GM04504 (cell line): ENCODE results near the gene MCC.
A peak's percentile ranks its signal among the peaks of the same experiment; 100 is the strongest.

Experiments
- DNase-seq: peaks from one replicate; pipeline ENCODE4 v3.0.0-alpha.2; 2012; ENCODE audit warnings: low read depth

MCC gene

GRCh38 chr5:113176196-113176595 lies 312.1 kb downstream of the MCC start:
- no peak for DNase-seq

DNA sequence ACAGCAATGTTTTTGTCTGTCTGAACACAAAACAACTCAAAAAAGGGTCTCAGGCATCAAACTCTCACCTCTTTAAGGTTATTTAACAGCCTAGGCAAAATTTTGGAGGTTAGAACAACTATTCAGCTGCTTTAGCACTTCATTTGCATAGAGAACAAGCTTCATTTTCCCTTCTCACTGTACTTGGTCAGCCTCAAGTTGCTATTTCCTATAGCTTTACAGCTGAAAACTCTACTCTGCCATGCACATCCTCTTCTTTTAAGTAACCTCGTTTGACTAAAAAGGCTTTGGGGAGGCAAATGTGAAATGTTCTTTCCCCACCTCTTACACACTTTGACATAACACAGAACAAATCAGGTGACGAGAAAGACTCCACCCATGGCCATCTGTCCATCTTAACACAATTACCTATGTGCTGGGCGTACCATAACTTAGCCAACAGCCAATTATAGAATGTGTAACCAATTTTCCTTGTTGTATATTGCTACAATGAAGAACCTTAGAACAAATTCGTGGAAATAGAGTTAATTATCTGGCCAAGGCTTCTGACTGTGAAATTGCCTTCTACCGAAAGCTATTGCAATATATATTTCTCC lies 315.9 kb downstream of the MCC start:
- no peak for DNase-seq

DNA sequence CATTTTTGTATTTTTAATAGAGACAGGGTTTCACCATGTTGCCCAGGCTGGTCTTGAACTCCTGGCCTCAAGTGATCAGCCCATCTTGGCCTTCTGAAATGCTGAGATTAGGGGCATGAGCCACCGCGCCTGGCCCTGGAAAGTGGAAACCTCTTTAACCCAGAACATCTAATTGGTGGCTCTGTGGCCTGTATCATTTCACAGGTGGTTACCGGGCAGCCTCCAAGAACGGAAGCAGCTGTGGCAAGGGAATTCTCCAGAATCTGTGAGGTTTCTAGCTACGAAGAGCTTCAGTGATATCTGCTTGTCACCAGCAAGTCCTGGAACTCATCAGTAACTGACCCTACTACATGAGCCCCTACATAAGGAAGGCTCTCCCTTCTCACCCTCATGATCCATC lies 316.7 kb downstream of the MCC start:
- no peak for DNase-seq

DNA sequence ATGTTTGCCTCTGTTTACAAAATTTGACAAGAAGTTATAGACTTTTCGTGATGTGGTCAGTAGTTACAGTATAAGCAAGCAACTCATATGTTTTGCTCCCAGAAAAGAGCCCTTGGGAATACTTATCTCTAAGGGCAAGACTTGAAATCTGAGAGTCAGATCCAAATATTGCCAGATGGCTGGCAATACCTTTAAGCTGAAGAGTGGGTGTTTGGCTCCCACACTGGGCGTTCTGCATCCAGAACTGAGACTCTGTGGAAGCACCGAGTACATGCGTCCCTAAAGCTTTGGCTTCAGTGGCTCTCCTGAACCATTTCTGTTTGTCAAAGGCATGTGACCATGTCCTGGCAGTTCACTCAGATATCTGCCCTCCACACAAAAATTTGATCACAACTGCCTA lies 317.5 kb downstream of the MCC start:
- DNase-seq = no peak

DNA sequence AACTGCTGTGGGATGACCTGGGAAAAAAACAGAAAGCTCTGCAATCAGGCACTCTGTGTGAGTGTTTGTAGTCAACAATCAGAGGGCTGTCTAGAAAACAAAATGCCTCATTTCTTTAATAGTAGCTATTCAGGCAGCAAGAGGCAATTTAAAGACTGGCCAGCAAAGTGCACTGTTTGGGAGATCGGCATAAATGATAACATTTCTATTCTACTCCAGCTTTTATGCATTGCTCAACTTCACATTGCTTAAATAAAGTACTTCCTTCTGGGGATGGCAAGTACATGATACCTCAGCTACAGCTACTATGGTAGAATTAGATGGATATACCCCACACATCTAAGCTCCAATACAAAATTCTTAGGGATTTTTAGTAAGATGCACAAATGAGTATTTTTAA lies 318.5 kb downstream of the MCC start:
- no peak for DNase-seq

DNA sequence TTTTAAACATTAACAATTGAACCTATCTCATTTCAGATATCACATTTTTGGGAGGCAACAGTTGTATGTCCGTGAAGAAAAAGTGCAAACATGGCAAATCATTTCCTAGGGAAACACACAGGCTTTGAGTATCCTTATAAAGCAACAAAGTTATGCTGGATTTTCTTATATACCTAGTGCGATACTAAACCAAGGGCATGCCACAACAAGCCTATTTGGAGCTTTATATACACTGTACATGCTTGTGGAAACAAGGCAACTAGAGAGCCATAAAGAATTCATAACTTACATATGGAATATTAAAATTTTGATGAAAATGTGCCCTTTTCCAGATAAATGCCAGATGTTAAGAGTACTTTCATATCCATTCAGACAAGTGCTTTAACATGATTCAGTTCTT lies 320.3 kb downstream of the MCC start:
- DNase-seq = no peak

DNA sequence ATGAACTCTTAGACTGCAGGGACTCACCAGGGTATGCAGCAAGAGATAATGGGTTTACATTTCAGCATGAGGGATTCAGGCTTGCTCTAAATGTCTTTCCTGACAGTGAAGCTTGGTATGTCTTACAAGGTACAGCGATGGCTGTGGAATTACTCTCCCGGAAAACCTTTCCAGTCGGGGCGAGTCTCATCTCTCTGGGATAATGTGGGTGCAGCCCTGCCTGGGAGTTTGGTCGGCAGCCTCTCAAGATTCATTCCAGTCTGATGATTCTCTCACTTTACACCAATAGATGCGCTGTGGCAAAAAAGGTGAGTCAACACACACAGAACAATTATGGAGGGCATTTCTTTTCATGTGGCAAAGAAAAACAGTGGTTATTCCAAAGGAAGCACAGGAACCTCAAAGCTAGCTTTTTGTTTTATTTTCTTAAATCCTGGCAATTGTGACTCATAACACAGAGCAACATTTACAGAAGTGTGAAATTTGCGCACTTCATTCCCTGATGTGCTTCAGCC lies 321.3 kb downstream of the MCC start:
- DNase-seq = peak; percentile 46

DNA sequence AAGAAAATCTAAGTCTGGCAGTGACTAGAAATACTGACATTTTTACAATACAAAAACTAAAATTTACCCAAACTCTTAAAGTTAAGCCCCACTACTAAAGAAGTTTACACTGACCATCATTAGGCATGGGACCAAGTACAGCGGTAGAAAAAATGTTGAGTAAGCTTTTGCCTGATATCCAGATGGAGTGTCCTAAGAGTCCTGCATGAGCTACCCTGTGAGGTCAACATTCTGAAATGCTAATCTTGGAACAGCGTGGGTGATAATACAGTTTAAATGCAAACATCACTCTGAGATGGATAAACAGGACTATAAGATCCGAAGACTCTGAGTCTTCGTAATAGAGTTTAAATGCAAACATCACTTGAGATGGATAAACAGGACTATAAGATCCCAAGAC lies 322.0 kb downstream of the MCC start:
- no peak for DNase-seq

DNA sequence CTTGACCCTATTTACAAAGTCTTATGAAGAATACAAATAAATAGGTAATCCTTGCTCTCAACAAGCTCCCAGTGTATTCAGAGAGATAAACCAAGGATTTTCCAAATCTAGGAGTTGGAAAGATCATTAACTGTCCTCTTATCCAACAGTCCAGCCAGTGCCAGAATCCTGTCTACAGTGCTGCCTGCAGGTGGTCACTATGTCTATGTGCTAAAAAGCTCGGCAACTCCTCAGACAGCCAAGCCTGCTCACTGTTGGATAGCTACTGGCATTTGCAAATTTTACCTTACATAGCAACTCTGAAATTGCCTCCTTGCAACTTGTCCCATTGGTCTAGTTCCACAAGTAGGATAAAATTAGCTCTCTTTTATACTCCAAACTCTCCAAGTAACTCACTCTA lies 324.2 kb downstream of the MCC start:
- no peak for DNase-seq

DNA sequence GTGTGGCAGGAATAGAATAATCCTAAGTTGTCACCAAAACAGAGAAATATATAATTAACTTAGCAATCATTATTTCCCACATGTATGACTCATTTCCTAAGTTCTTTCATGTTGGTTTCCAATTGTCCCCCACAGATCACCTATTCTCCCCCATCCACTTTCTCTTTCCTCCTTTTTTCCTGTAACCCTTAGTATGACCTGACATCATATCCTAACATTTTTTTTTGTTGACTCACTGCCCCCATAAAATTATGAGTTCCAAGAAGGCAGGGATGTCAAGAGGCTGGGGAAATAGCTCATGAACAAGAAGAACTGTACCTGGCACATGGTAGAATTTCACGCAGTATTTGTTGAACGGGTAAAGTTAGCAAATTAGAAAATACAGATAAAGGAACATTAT lies 324.9 kb downstream of the MCC start:
- DNase-seq = no peak

DNA sequence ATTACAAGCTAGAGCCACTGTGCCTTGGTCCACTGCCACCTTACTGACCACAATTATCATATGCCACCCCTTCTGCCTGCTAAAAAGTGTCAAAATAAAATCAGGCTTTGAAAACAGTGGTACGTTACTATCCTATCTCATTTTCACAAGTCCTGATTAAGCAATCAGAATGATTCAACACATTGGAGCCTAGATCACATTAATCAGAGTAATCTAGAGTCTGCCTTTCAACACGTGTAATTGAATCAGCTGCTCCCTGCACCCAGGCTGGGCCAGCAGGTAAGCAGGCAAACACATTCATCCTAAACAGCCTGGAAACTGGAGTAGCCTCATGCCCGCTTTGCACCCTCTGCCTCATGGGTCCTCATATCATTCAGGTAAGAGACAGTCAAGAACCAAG lies 325.5 kb downstream of the MCC start:
- DNase-seq = no peak

DNA sequence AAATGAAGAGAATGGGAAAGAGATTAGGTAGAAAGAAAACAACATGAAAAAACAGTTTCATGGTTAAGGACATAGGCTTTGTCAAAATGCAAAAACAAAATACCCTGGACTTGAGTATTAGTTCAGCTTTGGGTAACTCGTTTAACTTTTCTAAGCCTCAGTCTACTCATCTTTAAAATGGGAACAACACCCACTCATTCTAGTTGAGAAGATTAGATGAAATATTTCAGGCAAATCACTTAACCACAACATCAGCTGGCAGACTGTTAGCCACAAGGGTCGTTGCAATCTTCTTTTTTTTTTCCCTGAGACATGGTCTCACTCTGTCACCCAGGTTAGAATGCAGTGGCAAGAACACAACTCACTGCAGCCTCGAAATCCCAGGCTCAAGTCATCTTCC lies 326.0 kb downstream of the MCC start:
- no peak for DNase-seq

- DNase-seq = no peak
Measured at GRCh38 chr5:113161806-113162205, 326.4 kb downstream of the MCC start.

DNA sequence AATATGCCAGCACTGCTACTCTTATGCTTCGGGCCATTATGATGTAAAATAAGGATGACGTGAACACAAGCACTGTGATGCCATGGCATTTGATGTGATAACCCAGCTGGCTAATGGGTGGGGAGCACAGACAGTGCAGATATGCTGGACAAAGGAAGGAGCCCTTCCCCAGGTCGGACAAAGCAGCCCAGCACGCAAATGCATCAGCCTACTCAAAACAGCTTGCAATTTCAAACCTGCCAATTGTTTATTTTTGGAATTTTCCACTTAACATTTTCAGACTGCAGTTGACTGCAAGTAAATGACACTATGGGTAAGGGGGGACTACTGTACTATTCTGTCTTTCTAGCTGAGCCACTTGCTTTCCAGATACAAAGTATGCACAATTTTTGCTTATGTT lies 330.4 kb downstream of the MCC start:
- no peak for DNase-seq

DNA sequence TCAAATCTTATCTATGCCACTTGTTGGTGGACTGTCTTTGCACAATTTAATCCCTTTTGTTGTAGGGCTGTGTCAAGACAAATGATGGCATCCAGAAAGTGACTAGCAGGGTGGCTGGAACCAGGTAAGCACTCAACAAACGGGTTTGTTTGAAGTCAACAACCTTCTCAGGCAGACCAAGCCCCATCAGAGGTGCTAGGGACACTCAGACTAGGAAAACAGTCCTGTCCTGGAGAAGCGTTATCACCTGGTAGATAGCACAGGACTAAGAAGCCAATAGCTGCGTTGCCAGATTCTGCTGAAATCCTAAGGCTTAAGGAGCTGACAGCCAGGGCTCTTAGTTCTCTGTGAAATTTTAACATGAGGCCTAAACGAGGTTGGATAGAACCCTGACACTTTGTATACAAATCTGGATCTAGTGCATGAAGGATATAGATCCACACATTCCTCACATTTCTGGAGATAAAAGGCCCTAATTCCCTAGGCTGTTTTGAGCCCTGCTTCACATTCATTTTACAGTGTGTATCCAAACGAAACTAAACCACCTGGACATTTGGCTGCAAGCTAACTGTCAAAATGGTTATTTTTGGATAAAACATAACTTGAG lies 331.9 kb downstream of the MCC start:
- no peak for DNase-seq

DNA sequence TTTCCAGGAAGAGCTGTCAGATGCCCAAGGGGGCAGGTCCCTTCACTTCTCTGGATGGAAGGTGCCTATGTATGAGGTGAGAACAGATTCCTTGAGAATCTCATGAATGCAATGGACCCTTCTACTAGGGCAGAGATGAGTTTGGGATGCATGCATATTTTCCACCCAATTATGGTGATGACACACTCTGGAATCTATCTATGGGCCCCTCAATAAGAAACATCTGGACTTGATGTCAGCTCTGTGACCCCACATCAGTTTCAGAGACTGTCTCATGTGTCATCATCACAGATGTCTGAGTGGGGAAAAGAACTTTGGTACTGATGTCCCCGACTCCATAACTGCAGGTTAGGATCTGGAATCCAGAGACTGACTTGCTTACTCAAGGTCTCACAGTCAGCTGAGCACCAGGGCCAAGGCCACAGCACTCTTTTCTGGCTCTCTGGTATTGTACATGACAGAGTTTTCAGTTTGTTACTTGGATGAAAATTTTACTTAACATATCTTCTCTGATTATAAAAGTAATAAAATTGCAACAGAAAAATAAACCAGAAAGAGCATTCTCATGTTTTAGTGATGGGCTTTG lies 334.6 kb downstream of the MCC start:
- DNase-seq = no peak

- no peak for DNase-seq
Measured at GRCh38 chr5:113152380-113152740, 335.9 kb downstream of the MCC start.

DNA sequence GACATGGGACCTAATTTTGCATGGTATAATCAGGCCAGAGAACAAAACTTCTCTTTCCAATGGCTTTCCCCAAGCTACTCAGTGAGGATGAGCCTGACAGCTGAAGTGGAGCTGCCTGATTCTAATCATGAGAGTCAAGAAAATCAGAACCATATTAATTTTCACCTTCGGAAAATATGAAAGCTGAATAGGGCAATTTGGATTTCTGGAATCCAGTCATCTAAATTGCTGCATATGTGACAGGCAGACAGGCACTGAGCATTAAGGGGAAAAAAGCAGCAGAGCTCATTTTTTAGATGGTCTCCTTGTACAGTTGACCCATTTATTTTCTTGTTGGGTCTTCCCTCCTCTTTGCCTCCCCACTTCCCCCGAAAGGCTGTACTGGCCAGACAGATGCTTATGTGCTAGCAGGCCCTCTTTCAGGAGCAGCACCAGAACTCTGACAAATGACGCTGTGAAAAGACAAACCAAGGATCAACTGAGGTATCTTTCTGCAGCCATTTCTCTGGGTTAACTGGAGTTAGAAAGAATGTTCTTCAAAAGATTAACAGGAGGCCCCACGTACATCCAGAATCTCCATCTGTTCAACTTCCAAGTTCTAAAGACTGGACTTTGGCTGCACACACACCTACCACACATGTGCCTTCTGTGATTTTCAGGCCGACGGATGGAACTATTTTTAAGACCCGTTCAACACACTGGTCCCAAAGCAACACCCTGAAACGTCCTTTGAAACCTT lies 336.4 kb downstream of the MCC start:
- DNase-seq = no peak

DNA sequence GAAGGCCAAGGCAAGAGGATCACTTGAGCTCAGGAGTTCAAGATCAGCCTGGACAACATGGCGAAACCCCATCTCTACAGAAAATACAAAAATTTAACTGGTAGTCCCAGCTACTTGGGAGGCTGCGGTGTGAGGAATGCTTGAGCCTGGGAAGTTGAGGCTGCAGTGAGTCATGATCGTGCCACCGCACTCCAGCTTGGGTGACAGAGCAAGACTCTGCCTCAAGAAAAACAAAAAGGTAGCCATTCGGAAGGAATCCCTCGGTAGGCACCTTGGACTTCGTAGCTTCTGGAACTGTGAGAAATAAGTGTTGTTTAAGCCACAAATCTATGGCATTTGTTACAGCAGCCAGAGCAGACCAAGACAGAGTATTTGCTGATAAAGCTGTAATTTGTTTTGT lies 337.4 kb downstream of the MCC start:
- DNase-seq = no peak

- DNase-seq = no peak
Measured at GRCh38 chr5:113150221-113150620, 338.0 kb downstream of the MCC start.

GRCh38 chr5:113147537-113147936 lies 340.7 kb downstream of the MCC start:
- DNase-seq = no peak

DNA sequence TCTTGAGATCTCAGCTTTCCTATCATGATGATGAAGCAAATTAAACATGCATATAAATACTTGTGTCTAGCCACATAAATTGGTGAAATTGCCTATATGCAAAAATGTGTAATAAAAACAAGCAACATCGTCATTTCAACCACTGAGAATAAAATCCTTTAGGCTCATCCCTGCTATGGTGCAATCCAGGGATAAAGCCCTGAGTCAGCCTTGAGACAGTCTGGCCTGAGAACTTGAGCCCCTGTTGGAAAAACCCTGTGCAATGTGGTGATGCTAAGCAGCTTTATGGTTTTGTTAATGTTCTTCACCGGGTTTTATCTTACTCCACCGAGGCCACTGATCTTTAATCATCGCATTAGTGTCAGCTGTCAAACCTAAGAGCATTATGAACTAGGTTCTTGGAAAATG lies 341.1 kb downstream of the MCC start:
- peak; percentile 80 for DNase-seq

DNA sequence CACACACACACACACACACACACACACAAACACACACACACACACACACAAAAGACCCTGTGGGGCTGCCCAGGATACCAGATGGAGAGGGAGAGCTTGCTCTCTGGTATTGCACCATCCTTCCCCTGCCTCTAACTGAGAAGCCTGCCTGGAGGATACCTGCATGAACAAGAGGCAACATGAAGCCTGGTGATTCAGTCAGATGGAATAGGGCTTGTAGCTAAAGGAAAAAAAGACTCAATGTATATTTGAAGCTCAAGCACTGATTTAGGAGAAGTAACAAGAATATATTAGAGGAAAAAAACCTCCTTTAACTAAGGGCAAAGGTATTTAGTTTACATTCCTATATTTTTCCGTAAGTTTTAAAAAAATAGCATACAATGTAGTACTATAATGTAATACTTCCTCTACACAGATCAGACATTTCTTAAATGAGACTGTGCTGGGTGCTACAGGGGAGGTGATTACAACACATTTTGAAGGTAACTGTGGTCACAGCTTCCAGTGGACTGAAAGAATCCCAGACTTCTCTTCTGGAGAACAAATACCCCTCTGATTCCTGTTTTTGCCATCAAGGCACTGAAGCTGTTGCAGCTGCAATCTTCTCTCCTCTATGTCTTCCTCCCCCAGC lies 342.4 kb downstream of the MCC start:
- DNase-seq = no peak
